22Rv1 (cell line): ENCODE data around the gene KIAA2012.

Experiments used
- ZFX ChIP-seq: fragments of 450-650 bp; IDR thresholded peaks from 2 replicates; pipeline ENCODE4 v1.6.1; 2017; ENCODE audit warnings: antibody characterized with exemption, borderline replicate concordance
- TF ChIP-seq, protein P1 (sequence below): fragments of 450-650 bp; IDR thresholded peaks from 2 replicates; pipeline ENCODE4 v1.5.1; 2017; ENCODE audit warnings: mild to moderate bottlenecking

DNA sequence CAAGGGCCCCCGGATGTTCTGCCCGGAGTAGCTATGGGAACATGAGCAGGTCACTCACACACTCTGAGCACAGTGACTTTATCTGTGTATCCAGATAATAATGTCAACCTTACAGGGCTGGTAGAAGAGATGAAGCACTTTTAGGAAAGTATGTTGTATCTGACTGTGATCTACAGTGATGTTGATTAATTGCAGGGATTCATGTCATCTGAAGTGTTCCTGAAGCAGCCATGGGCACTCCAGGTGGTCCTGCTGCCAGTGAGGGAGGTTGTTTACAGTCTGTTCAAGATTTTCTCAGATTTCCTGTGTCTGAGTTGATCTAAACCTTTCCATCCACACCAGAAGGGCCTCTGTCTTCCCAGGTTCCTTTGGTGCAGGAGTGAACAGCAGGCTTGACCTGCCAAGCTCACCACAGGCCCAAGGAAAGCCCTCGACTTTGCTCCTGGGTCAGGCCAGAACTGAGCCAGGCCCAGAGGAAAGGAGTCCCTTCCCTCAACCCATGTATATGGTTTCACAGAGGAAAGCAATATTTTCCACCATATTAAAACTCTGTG lies 28.0 kb downstream of the KIAA2012 start:
- TF ChIP-seq, protein P1, sequence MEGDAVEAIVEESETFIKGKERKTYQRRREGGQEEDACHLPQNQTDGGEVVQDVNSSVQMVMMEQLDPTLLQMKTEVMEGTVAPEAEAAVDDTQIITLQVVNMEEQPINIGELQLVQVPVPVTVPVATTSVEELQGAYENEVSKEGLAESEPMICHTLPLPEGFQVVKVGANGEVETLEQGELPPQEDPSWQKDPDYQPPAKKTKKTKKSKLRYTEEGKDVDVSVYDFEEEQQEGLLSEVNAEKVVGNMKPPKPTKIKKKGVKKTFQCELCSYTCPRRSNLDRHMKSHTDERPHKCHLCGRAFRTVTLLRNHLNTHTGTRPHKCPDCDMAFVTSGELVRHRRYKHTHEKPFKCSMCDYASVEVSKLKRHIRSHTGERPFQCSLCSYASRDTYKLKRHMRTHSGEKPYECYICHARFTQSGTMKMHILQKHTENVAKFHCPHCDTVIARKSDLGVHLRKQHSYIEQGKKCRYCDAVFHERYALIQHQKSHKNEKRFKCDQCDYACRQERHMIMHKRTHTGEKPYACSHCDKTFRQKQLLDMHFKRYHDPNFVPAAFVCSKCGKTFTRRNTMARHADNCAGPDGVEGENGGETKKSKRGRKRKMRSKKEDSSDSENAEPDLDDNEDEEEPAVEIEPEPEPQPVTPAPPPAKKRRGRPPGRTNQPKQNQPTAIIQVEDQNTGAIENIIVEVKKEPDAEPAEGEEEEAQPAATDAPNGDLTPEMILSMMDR = no peak
- no peak for TF ChIP-seq ZFX
